Measurements from ENCODE around the gene C10orf67. TPM values are rescaled to one million over a fixed set of nuclear protein-coding genes. Genes with fewer than 3 reads are reported as not detected.
"Not testable (repeated sequence)": the region's sequence is repeated elsewhere in the genome, so short reads cannot be mapped to it uniquely, and the experiment has no call there.

C10orf67 gene
- total and polyA plus RNA-seq, 2 experiments from 2014 or later, result under 0.01 to 1.1 TPM

DNA sequence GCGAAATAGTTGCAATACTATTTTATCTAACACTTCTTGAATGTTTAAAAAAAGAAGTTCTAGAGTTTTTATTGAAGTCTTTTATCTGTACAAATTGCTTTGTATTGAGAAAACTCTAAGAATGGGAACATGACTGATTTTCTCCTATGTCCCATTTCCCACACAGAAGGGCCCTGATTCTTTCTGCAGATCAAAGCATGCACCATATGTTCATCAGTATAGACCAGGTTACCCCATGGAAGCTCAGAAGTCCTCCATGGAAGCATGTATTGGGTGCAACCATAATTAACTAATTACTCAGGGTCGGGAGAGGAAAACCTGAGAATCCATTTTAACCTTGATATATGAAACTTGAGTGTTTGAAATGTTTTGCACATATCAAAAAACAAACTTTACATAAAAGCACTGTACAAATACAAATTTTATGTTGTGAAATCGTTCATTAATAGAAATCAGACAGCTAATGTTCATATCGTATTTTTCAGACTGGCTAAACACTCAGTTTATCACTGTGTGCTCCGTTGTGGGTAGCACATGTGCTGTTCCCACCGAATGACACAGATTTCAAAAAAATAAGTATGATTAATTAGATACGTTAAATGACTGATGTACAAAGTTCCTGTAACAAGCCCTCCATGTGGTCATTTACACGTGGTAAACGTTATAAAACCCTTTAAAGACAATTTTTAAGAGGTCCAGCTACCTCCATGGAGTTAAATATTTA lies 81.0 kb downstream of the C10orf67 start:
- DNase-seq, result no peak
- H3K27me3 ChIP-seq (replicated peaks; ENCODE audit: insufficient read depth), result peaks cover 6% of the 10 kb centered on the region; the same call in 1 of the 2 replicates
- H3F3A ChIP-seq (ENCODE audit: insufficient read depth), result no peaks in the 10 kb centered on the region
- H3K4me3 ChIP-seq, result no peak overlapping the region
- in situ Hi-C loops (cut with MboI), result no loop called here
- no peaks in the 10 kb centered on the region for H3K79me2 ChIP-seq (ENCODE audit: insufficient read depth)
- no peaks in the 10 kb centered on the region for H3K36me3 ChIP-seq (ENCODE audit: low read depth)
- H4K20me1 ChIP-seq (ENCODE audit: insufficient read depth), result no peaks in the 10 kb centered on the region
- H3K27ac ChIP-seq, result no peak overlapping the region
- TF ChIP-seq EZH2phosphoT487 (IDR thresholded peaks at IDR 0.05; ENCODE audit: insufficient read depth, low read depth), result no peak
- TF ChIP-seq EZH2 (IDR thresholded peaks at IDR 0.05; ENCODE audit: insufficient read depth, poor library complexity, severe bottlenecking), result no peak
- no peak overlapping the region for H3K4me2 ChIP-seq (ENCODE audit: unreplicated experiment)
- H3K9me3 ChIP-seq (ENCODE audit: low read depth), result no peaks in the 10 kb centered on the region
- no peaks in the 10 kb centered on the region for H3K9me2 ChIP-seq (ENCODE audit: insufficient read depth)
- H3K4me1 ChIP-seq (ENCODE audit: insufficient read depth), result no peaks in the 10 kb centered on the region
- no peak overlapping the region for H3K9ac ChIP-seq
- H2AFZ ChIP-seq, result no peak overlapping the region
- 17 to 21% methylated on average over 9 of the region's 9 CpGs for whole genome bisulfite sequencing, 2 experiments (ENCODE audit: low coverage in 1 of 2, low lambda C conversion rate in 2 of 2, missing lambda C conversion rate in 2 of 2)

DNA sequence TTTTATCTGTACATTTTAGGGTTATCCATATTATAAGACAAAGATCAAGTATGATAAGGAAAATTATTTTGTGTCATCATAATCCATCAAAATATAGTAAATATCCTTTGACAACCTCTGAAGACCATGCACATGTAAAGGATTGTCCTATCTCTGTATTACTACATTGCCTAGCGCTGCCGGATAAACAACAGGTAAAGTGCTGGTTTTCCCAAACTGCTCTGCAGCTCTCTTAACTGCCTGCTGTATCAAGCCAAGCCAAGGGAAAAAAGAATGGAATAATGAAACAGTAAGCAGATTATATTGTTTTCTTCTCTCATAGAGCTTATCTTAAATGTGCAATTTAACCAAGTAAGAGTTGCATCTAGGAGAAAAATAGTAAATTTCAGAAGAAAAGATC lies 81.7 kb downstream of the C10orf67 start:
- H3K4me2 ChIP-seq (ENCODE audit: unreplicated experiment), result no peak overlapping the region
- no peaks in the 10 kb centered on the region for H3K36me3 ChIP-seq (ENCODE audit: low read depth)
- H3K4me1 ChIP-seq (ENCODE audit: insufficient read depth), result no peaks in the 10 kb centered on the region
- peaks cover 6% of the 10 kb centered on the region; the same call in 1 of the 2 replicates for H3K27me3 ChIP-seq (replicated peaks; ENCODE audit: insufficient read depth)
- H3K27ac ChIP-seq, result no peak overlapping the region
- H3K79me2 ChIP-seq (ENCODE audit: insufficient read depth), result no peaks in the 10 kb centered on the region
- 83 to 92% methylated on average over 2 of the region's 2 CpGs for WGBS, 2 experiments (ENCODE audit: low coverage in 1 of 2, low lambda C conversion rate in 2 of 2, missing lambda C conversion rate in 2 of 2)
- DNase-seq, result no peak
- H3K9ac ChIP-seq, result no peak overlapping the region
- no peaks in the 10 kb centered on the region for H4K20me1 ChIP-seq (ENCODE audit: insufficient read depth)
- no peaks in the 10 kb centered on the region for H3K9me2 ChIP-seq (ENCODE audit: insufficient read depth)
- H3F3A ChIP-seq (ENCODE audit: insufficient read depth), result no peaks in the 10 kb centered on the region
- in situ Hi-C loops (cut with MboI), result no loop called here
- no peaks in the 10 kb centered on the region for H3K9me3 ChIP-seq (ENCODE audit: low read depth)
- no peak overlapping the region for H2AFZ ChIP-seq
- H3K4me3 ChIP-seq, result no peak overlapping the region
- TF ChIP-seq EZH2phosphoT487 (IDR thresholded peaks at IDR 0.05; ENCODE audit: insufficient read depth, low read depth) (no peak), EZH2 (IDR thresholded peaks at IDR 0.05; ENCODE audit: insufficient read depth, poor library complexity, severe bottlenecking) (no peak)

DNA sequence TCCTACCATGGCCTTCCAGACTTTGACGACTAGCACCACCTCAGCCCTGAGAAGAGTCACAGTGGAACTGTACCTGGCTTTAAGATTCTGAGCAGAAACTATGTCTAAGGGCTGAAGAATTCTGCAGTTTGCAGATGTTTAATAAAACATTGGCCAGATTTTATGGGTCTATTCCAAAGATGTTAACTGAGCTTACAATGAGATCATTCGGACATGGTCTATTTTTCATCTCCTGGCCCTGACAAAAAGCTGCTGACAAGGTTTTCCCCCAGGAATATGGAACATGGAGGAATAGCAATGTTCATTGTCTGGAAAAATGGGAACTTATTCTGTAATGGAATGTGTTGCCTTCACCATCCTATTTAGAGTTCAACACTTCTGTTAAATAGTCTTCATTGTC lies 86.1 kb downstream of the C10orf67 start:
- H4K20me1 ChIP-seq (ENCODE audit: insufficient read depth), result no peaks in the 10 kb centered on the region
- no peaks in the 10 kb centered on the region for H3K4me1 ChIP-seq (ENCODE audit: insufficient read depth)
- no peaks in the 10 kb centered on the region for H3K9me3 ChIP-seq (ENCODE audit: low read depth)
- peaks cover 2% of the 10 kb centered on the region; the same call in 1 of the 2 replicates for H3K27me3 ChIP-seq (replicated peaks; ENCODE audit: insufficient read depth)
- no peak overlapping the region for H3K9ac ChIP-seq
- TF ChIP-seq EZH2 (IDR thresholded peaks at IDR 0.05; ENCODE audit: insufficient read depth, poor library complexity, severe bottlenecking), result no peak
- no peak for TF ChIP-seq EZH2phosphoT487 (IDR thresholded peaks at IDR 0.05; ENCODE audit: insufficient read depth, low read depth)
- 5% methylated on average over 2 of the region's 2 CpGs for WGBS, 2 experiments (ENCODE audit: low coverage in 1 of 2, low lambda C conversion rate in 2 of 2, missing lambda C conversion rate in 2 of 2)
- no peak overlapping the region for H3K4me2 ChIP-seq (ENCODE audit: unreplicated experiment)
- H3K9me2 ChIP-seq (ENCODE audit: insufficient read depth), result no peaks in the 10 kb centered on the region
- no peak overlapping the region for H3K27ac ChIP-seq
- no peaks in the 10 kb centered on the region for H3K79me2 ChIP-seq (ENCODE audit: insufficient read depth)
- H2AFZ ChIP-seq, result no peak overlapping the region
- no peak overlapping the region for H3K4me3 ChIP-seq
- no peak for DNase-seq
- in situ Hi-C loops (cut with MboI), result no loop called here
- H3K36me3 ChIP-seq (ENCODE audit: low read depth), result no peaks in the 10 kb centered on the region
- no peaks in the 10 kb centered on the region for H3F3A ChIP-seq (ENCODE audit: insufficient read depth)

GRCh38 chr10:23253780-23254179 lies 90.8 kb downstream of the C10orf67 start:
- Histone ChIP-seq H3K9ac (no peak overlapping the region), H3K36me3 (ENCODE audit: low read depth) (no peaks in the 10 kb centered on the region)
- no peak for DNase-seq

DNA sequence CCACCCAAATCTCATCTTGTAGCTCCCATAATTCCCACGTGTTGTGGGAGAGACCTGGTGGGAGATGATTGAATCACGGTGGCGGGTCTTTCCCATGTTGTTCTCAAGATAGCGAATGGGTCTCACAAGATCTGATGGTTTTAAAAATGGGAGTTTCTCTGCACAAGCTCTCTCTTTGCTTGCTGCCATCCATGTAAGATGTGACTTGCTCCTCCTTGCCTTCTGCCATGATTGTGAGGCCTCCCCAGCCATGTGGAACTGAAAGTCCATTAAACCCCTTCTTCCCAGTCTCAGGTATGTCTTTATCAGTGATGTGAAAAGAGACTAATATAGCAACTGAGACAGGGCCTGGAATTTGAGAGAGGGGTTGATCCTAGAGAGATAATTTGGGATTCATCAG lies 91.7 kb downstream of the C10orf67 start:
- H3K4me2 ChIP-seq (ENCODE audit: unreplicated experiment); H4K20me1 ChIP-seq (ENCODE audit: insufficient read depth); H3K9me3 ChIP-seq (ENCODE audit: low read depth); H3K27ac ChIP-seq; H3K4me3 ChIP-seq; H3K27me3 ChIP-seq (replicated peaks; ENCODE audit: insufficient read depth); H3F3A ChIP-seq (ENCODE audit: insufficient read depth); H3K79me2 ChIP-seq (ENCODE audit: insufficient read depth); in situ Hi-C loops (cut with MboI); H2AFZ ChIP-seq; H3K36me3 ChIP-seq (ENCODE audit: low read depth); H3K9me2 ChIP-seq (ENCODE audit: insufficient read depth); H3K4me1 ChIP-seq (ENCODE audit: insufficient read depth); H3K9ac ChIP-seq; DNase-seq: not testable (repeated sequence)
- WGBS, 2 experiments (ENCODE audit: low coverage in 1 of 2, low lambda C conversion rate in 2 of 2, missing lambda C conversion rate in 2 of 2), result 39 to 45% methylated on average over 4 of the region's 4 CpGs

More at GRCh38 chr10:23253780-23254179, 90.8 kb downstream of the C10orf67 start:
- no peak overlapping the region for H3K4me3 ChIP-seq
- no peaks in the 10 kb centered on the region for H4K20me1 ChIP-seq (ENCODE audit: insufficient read depth)
- H3K9me3 ChIP-seq (ENCODE audit: low read depth), result no peaks in the 10 kb centered on the region
- H3K4me1 ChIP-seq (ENCODE audit: insufficient read depth), result no peaks in the 10 kb centered on the region
- TF ChIP-seq EZH2phosphoT487 (IDR thresholded peaks at IDR 0.05; ENCODE audit: insufficient read depth, low read depth), result no peak
- TF ChIP-seq EZH2 (IDR thresholded peaks at IDR 0.05; ENCODE audit: insufficient read depth, poor library complexity, severe bottlenecking), result no peak
- H3K79me2 ChIP-seq (ENCODE audit: insufficient read depth), result no peaks in the 10 kb centered on the region
- H3K4me2 ChIP-seq (ENCODE audit: unreplicated experiment), result no peak overlapping the region
- no peak overlapping the region for H2AFZ ChIP-seq
- H3K27ac ChIP-seq, result no peak overlapping the region
- no peaks in the 10 kb centered on the region for H3F3A ChIP-seq (ENCODE audit: insufficient read depth)
- in situ Hi-C loops (cut with MboI), result no loop called here
- WGBS, 2 experiments (ENCODE audit: low coverage in 1 of 2, low lambda C conversion rate in 2 of 2, missing lambda C conversion rate in 2 of 2), result 3 to 5% methylated on average over 2 of the region's 2 CpGs
- no peaks in the 10 kb centered on the region for H3K9me2 ChIP-seq (ENCODE audit: insufficient read depth)
- H3K27me3 ChIP-seq (replicated peaks; ENCODE audit: insufficient read depth), result 0 out of 2 replicates have a peak, but pooled peaks cover 7% of the 10 kb centered on the region

GRCh38 chr10:23241779-23242178 lies 102.8 kb downstream of the C10orf67 start:
- 0 to 8% methylated on average over 1 of the region's 1 CpG for WGBS, 2 experiments (ENCODE audit: low coverage in 1 of 2, low lambda C conversion rate in 2 of 2, missing lambda C conversion rate in 2 of 2)
- H3K9me2 ChIP-seq (ENCODE audit: insufficient read depth); H3K4me2 ChIP-seq (ENCODE audit: unreplicated experiment); H3K4me1 ChIP-seq (ENCODE audit: insufficient read depth); H3K9me3 ChIP-seq (ENCODE audit: low read depth); H3K79me2 ChIP-seq (ENCODE audit: insufficient read depth); H3F3A ChIP-seq (ENCODE audit: insufficient read depth); H3K9ac ChIP-seq; H3K27ac ChIP-seq; DNase-seq; H3K36me3 ChIP-seq (ENCODE audit: low read depth); H3K4me3 ChIP-seq; H3K27me3 ChIP-seq (replicated peaks; ENCODE audit: insufficient read depth); H4K20me1 ChIP-seq (ENCODE audit: insufficient read depth); in situ Hi-C loops (cut with MboI); H2AFZ ChIP-seq: not testable (repeated sequence)
